ENCODE data around the gene LINC00237. TPM values are rescaled to one million over a fixed set of nuclear protein-coding genes. Genes with fewer than 3 reads are reported as not detected.

LINC00237 gene
- total RNA-seq, 4 donors from 2014 or later = not detected

GRCh38 chr20:21099751-21100577 lies 6.2 kb downstream of the LINC00237 start:
- DNase-seq = no peak
- H3K9me3 ChIP-seq = no peaks in the 10 kb centered on the region
- H3K36me3 ChIP-seq = no peaks in the 10 kb centered on the region
- intact Hi-C loops (cut with DNase I; ENCODE audit: low total_unique reads) = no loop called here
- peaks cover 41 to 77% of the 10 kb centered on the region in 2 donors for H3K27me3 ChIP-seq
- peak overlapping the region in 1 of 2 donors; percentile 16 for H3K4me3 ChIP-seq
- no peak overlapping the region for H3K27ac ChIP-seq
- TF ChIP-seq POLR2A (IDR thresholded peaks at IDR 0.05) = no peak
- TF ChIP-seq, protein P1, sequence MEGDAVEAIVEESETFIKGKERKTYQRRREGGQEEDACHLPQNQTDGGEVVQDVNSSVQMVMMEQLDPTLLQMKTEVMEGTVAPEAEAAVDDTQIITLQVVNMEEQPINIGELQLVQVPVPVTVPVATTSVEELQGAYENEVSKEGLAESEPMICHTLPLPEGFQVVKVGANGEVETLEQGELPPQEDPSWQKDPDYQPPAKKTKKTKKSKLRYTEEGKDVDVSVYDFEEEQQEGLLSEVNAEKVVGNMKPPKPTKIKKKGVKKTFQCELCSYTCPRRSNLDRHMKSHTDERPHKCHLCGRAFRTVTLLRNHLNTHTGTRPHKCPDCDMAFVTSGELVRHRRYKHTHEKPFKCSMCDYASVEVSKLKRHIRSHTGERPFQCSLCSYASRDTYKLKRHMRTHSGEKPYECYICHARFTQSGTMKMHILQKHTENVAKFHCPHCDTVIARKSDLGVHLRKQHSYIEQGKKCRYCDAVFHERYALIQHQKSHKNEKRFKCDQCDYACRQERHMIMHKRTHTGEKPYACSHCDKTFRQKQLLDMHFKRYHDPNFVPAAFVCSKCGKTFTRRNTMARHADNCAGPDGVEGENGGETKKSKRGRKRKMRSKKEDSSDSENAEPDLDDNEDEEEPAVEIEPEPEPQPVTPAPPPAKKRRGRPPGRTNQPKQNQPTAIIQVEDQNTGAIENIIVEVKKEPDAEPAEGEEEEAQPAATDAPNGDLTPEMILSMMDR (IDR thresholded peaks at IDR 0.05) = no peak
- H3K4me1 ChIP-seq = peaks cover 0 to 14% of the 10 kb centered on the region in 2 donors

DNA sequence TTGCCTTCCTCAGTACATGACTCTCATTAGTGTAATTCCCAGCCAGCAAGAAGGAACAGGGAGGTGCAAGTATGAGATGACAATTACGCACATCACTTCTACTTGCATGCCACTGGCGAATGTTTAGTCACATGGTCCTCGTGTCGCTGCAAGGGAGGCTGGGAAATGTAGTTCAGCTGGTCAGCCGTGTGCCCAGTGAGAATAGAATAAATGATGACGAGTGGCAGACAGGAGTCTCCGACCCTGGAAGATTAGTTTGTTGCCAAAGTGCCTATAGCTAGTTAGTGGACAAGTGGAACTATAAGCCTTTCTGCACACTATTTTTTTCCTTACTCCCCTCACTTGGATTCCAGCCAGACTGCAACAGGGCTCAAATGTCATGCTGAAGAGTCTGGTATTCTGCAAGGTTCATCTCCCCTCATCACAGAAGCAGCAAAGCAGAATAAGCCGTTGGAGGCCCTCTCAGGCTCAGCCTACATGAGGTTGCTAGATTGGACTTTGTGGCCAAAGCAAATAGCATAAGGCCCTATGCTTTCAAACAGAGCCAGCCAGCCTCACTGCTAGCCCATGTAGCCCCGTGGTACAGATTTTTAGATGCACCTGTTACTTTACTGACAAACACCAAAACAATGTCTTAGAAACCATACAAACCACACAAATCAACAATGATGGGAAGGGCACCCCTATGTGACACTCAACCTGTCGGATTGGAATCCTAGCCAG lies 9.7 kb downstream of the LINC00237 start:
- H3K4me1 ChIP-seq = peaks cover 0 to 8% of the 10 kb centered on the region in 2 donors
- no peaks in the 10 kb centered on the region for H3K9me3 ChIP-seq
- TF ChIP-seq POLR2A (IDR thresholded peaks at IDR 0.05) = no peak
- TF ChIP-seq, protein P1 (IDR thresholded peaks at IDR 0.05) = no peak
- no peaks in the 10 kb centered on the region for H3K36me3 ChIP-seq
- H3K4me3 ChIP-seq = no peak overlapping the region
- peaks cover 27 to 47% of the 10 kb centered on the region in 2 donors for H3K27me3 ChIP-seq
- no peak overlapping the region for H3K27ac ChIP-seq
- intact Hi-C loops (cut with DNase I; ENCODE audit: low total_unique reads) = no loop called here
- no peak for DNase-seq

DNA sequence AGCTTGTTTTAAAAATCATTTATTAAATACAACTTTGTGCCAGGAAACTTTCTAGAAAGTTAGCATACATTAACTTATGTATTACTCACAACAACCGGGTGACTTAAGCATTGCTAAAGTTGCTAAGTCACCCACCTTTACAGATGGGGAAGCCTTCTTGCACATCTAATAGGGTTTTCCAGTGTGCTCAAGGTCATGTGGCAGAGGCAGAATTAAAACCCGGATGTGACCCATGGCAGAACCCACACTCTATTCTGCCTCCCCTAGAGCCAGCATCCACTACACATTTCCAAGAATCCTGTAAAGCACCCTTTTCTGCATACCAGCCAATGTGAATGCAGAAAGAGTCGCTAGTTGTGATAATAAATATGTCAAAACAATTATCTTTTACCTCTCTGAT lies 13.4 kb downstream of the LINC00237 start:
- H3K4me3 ChIP-seq = no peak overlapping the region
- intact Hi-C loops (cut with DNase I; ENCODE audit: low total_unique reads) = no loop called here
- H3K27me3 ChIP-seq = peaks cover 0 to 20% of the 10 kb centered on the region in 2 donors
- TF ChIP-seq POLR2A (IDR thresholded peaks at IDR 0.05) = no peak
- TF ChIP-seq, protein P1 (IDR thresholded peaks at IDR 0.05) = no peak
- no peak overlapping the region for H3K27ac ChIP-seq
- no peaks in the 10 kb centered on the region for H3K9me3 ChIP-seq
- H3K4me1 ChIP-seq = no peaks in the 10 kb centered on the region
- no peaks in the 10 kb centered on the region for H3K36me3 ChIP-seq
- DNase-seq = no peak

GRCh38 chr20:21090721-21091120 lies 15.4 kb downstream of the LINC00237 start:
- TF ChIP-seq POLR2A (IDR thresholded peaks at IDR 0.05) = no peak
- TF ChIP-seq, protein P1 (IDR thresholded peaks at IDR 0.05) = no peak
- intact Hi-C loops (cut with DNase I; ENCODE audit: low total_unique reads) = no loop called here
- no peaks in the 10 kb centered on the region for H3K36me3 ChIP-seq
- no peaks in the 10 kb centered on the region for H3K4me1 ChIP-seq
- H3K9me3 ChIP-seq = no peaks in the 10 kb centered on the region
- no peak overlapping the region for H3K27ac ChIP-seq
- peaks cover 0 to 9% of the 10 kb centered on the region in 2 donors for H3K27me3 ChIP-seq
- no peak overlapping the region for H3K4me3 ChIP-seq
- DNase-seq = no peak

GRCh38 chr20:21090111-21090618 lies 16.0 kb downstream of the LINC00237 start:
- Histone ChIP-seq H3K27ac (no peak overlapping the region), H3K27me3 (peaks cover 0 to 9% of the 10 kb centered on the region in 2 donors), H3K4me3 (no peak overlapping the region), H3K36me3 (no peaks in the 10 kb centered on the region), H3K4me1 (no peaks in the 10 kb centered on the region), H3K9me3 (no peaks in the 10 kb centered on the region)
- TF ChIP-seq, protein P1 (IDR thresholded peaks at IDR 0.05) = no peak
- no peak for TF ChIP-seq POLR2A (IDR thresholded peaks at IDR 0.05)
- intact Hi-C loops (cut with DNase I; ENCODE audit: low total_unique reads) = no loop called here
- no peak for DNase-seq
